ELF-1 (cell line): ENCODE results near the gene EVPL.
"Not testable (repeated sequence)": the region's sequence is repeated elsewhere in the genome, so short reads cannot be mapped to it uniquely, and the experiment has no call there.

Experiments
- DNase-seq: peaks from one replicate; pipeline ENCODE4 v3.0.0-alpha.2; 2016; ENCODE audit warnings: low read depth, low spot score

EVPL gene

GRCh38 chr17:76048025-76048605 is 21.0 kb upstream of the EVPL start:
- DNase-seq = no peak

GRCh38 chr17:76046064-76046463 is 19.0 kb upstream of the EVPL start:
- DNase-seq = no peak

- DNase-seq = not testable (repeated sequence)
Observed at GRCh38 chr17:76044475-76045007, 17.4 kb upstream of the EVPL start.

- not testable (repeated sequence) for DNase-seq
Observed at GRCh38 chr17:76042868-76043267, 15.8 kb upstream of the EVPL start.

GRCh38 chr17:76040376-76040775 is 13.3 kb upstream of the EVPL start:
- DNase-seq = no peak

GRCh38 chr17:76039121-76039520 is 12.0 kb upstream of the EVPL start:
- DNase-seq = peak; percentile 35

GRCh38 chr17:76038050-76038449 is 10.9 kb upstream of the EVPL start:
- no peak for DNase-seq

- peak; percentile 68 for DNase-seq
Observed at GRCh38 chr17:76036497-76037261, 9.6 kb upstream of the EVPL start.

GRCh38 chr17:76034428-76035350 is 7.6 kb upstream of the EVPL start:
- DNase-seq = no peak

- DNase-seq = no peak
Observed at GRCh38 chr17:76033139-76033538, 6.0 kb upstream of the EVPL start.

GRCh38 chr17:76032780-76033108 is 5.6 kb upstream of the EVPL start:
- DNase-seq = no peak

GRCh38 chr17:76032073-76032779 is 5.1 kb upstream of the EVPL start:
- no peak for DNase-seq

- no peak for DNase-seq
Observed at GRCh38 chr17:76026714-76027158, 370 bp downstream of the EVPL start.

- DNase-seq = no peak
Observed at GRCh38 chr17:76025294-76025693, 1.8 kb downstream of the EVPL start.

GRCh38 chr17:76024353-76024752 is 2.8 kb downstream of the EVPL start:
- DNase-seq = no peak

GRCh38 chr17:76023900-76024237 is 3.2 kb downstream of the EVPL start:
- no peak for DNase-seq

GRCh38 chr17:76022973-76023899 is 3.9 kb downstream of the EVPL start:
- no peak for DNase-seq

- no peak for DNase-seq
Observed at GRCh38 chr17:76022285-76022684, 4.8 kb downstream of the EVPL start.

GRCh38 chr17:76019833-76020467 is 7.2 kb downstream of the EVPL start:
- no peak for DNase-seq

GRCh38 chr17:76018801-76019200 is 8.3 kb downstream of the EVPL start:
- DNase-seq = no peak
